Inflammatory macrophage (primary cell): ENCODE results near the gene SOX11.
"Not testable (repeated sequence)": the region's sequence is repeated elsewhere in the genome, so short reads cannot be mapped to it uniquely, and the experiment has no call there.

ENCODE experiments used
- DNase-seq, 2 donors: peaks; one replicate each; pipeline ENCODE4 v3.0.0-alpha.2; 2020 to 2022
- total RNA-seq, 18 experiments: gene quantifications; one replicate each; lab custom pipeline; 2026; ENCODE audit warnings: mixed read lengths in 6 of 18, inconsistent platforms in 2 of 18; lab: John Stamatoyannopoulos, UW

SOX11 gene
- 0 to 0.17 (median 0.03) reads per million in 18 experiments for total RNA-seq

DNA sequence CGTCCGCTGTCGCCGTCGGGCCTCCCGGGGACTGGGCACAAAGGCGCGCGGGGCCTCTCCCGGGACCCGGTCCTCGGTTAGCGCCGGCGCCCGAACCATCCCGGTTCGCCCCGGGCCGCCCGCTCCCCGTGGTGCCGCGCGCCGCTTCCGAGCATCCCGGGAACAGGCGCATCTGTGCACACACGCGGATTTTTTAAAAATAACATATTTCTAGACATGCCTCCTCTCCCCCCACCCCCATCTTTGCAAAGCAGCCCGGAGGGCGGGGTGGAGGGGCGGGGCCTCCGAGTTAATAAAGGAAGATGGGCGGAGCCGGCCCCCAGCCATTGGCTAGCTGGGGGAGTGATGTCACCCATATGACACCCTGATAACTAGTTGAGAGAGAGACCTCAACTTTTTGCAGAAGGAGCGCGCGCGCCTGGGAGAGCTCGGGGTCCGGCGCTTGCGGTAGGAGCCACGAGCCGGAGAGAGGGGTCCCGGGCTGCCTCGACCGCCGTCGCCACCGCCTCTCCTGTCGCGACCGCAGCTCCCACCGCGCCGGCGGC, at the start of gene SOX11:
Gene SOX11 (plus strand): TSS at position 400 of the 545 bp plus-strand sequence. CDS start 338 bp downstream, outside the sequence.
- no peak for DNase-seq

- not testable (repeated sequence) for DNase-seq
These were observed 39.5 kb upstream of the SOX11 start for GRCh38 chr2:5652734-5653133.

DNA sequence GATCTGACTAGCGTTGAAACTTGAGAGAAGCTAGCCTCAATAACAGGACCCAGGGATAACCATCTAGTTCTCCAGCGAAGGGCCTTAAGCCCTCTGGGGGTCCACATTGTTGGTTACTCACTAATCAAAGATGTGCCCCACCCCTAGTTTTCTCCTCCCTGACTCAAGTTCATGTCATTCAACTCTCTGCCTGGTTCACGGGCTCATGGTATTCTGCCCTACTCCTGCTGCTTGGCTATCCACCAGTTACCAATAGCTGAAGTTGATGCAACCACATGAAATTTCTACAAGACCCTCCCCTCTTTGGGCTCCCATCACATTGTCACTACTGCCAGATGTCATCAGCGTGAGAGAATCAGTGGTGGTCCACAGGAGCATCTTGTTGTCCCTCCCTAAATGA, 38.4 kb upstream of the SOX11 start:
- not testable (repeated sequence) for DNase-seq

DNA sequence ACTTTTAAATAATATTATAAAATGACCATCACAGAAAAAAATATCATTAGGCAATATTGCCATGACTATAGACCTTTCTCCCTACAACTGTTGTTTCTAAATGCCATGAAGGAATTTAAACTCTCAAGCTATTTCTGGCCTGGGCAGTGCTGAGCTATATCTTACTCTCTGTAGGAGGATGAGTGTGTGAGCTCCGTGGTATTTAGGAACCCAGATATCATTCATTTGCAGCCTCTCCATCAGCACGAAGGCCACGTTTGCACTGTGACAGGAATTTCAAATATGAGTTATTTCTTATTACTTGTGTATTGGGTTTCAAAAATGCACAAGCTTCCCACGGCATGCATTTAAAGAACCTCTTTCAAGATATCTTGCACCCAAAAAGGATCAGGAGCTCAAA, 35.0 kb upstream of the SOX11 start:
- DNase-seq = no peak

DNA sequence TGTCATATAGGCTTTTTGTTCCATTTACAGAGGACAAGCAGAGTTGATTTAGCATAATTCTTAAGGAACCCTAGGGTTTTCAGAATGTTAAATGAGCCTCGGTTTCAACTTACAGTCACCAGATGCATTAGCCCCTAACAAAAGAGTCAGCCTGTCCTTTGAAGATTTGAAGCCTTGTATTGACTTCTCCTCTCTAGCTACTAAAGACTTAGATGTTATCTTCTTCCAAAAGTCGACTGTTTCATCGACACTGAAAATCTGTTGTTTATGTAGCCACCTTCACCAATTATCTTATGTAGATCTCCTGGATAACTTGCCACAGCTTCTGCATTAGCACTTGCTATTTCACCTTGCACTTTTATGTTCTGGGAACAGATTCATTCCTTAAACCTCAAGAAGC, 31.6 kb upstream of the SOX11 start:
- no peak for DNase-seq

DNA sequence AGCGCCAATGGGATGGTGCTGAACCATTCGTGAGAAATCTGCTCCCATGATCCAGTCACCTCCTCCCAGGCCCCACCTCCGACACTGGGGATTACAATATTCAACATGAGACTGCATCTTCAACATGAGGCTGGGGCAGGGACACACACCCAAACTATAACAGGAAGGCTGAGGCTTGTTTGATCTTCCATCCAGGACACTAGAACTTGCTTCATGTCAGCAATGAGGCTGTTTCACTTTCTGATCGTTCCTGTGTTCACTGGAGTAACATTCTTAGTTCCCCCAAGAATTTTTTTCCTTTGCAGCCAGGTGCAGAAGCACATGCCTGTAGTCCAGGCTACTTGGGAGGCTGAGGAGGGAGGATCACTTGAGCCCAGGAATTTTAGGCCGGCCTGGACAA, 30.8 kb upstream of the SOX11 start:
- no peak for DNase-seq

DNA sequence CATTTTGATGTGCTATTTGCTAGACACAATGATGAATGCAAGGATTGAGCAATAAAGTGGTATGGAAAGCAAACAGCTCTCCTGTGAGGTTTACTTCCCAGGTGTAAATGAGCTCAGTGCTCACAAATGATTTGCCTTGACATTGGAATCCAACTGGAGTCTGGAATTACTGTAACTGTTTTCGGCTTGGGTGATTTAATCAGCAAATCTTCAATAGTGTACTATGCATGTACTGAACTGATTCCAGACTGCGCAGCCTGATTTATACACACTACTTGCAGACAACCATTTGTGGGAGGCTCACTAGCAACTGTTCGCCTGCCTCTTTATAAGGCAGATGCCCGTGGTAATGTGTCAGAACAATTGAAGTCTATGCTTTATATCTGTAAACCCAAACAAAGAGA, 27.9 kb upstream of the SOX11 start:
- DNase-seq = no peak

DNA sequence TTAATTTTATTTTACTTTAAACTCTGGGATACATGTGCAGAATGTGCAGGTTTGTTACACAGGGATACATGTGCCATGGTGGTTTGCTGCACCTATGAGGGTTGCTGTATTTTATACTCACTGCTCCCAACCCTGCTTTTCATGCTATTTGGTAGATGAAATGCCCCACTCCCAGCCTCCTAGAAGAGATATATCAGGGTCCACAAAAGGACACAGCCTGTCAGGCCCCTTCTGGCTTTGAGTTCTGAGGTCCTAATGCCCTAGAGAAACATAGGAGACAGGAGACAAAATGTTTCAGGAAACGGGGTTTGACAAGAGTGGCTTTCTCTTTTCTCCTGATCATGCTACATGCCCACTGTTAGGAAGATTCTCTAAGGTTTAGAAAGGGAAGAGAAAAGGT, 27.1 kb upstream of the SOX11 start:
- no peak for DNase-seq

DNA sequence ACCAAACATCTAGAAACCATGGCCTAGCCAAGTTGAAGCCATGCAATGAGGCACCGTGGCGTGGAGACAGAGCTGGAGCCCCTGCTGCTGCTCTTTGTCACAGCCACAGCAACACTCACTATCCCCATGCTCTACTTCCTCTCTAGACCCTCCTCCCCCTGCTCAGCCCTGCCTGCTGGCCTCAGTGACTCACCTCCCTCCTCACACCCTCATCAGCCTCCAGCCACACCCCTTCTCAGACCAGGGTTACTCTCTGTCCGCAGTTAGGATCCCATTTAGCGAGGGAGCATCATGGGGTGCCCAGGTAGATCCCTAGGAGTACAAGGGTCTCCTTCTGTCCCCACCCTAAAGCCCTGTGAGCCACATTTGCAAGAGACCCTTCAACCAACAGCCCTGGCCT, 25.4 kb upstream of the SOX11 start:
- no peak for DNase-seq

- not testable (repeated sequence) for DNase-seq
These were observed 24.5 kb upstream of the SOX11 start for GRCh38 chr2:5667655-5668054.

GRCh38 chr2:5668682-5669250, 23.4 kb upstream of the SOX11 start:
- DNase-seq = no peak

- DNase-seq = no peak
These were observed 19.4 kb upstream of the SOX11 start for GRCh38 chr2:5672749-5673144.

GRCh38 chr2:5673145-5674025, 18.8 kb upstream of the SOX11 start:
- DNase-seq = no peak

DNA sequence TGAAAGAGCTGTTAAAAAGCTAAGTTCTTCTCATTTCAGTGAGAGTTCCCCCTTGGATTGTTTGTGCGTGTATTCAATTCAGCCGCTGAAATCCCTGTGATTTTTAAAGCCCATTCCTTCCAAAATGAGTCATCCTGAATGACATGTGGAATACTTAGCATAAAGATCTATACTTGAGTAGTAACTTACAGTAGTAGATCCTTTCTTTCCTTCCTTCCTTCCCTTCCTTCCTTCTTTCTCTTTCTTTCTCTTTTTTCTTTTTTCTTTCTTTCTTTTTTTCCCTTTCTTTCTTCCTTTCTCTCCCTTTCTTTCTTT, 18.2 kb upstream of the SOX11 start:
- no peak for DNase-seq

DNA sequence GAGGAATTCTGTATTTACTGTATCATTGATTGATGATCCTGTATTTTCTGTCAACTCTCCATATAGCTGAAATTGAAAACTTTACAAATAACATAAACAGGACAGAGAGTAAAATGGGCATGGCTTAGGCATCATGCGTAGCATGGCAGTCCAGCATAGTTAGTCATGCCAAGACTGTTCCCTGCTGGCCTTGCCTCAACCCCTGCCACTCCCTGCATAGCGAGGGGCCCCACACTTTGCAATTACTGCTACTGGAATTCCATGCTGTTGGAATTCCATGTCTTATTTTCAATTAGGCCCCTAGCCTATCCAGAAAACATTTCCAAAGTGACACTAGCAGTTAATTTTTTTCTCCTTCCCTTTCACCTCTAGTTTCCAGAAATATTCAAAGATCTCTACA, 15.1 kb upstream of the SOX11 start:
- DNase-seq = no peak

DNA sequence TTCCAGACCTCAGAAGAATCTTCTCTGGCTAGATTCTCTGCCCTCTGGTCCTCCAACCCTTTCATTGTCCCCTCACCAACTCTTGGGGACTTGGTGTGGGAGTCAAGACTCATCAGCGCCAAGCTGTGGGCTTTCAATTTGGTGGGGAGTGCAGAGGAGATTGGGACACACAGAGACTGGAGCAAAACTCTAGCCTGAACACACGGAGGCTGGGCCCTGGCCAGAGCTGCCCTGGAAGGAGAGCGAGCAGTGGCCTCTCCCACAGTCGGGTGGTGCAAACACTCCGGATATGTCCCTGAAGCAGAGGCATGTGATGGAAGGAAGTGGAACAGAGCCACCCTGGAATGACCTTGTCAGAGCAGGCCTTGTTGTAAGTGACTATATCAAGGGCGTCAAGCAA, 8.7 kb upstream of the SOX11 start:
- DNase-seq = no peak

GRCh38 chr2:5685225-5685624, 7.0 kb upstream of the SOX11 start:
- no peak for DNase-seq

DNA sequence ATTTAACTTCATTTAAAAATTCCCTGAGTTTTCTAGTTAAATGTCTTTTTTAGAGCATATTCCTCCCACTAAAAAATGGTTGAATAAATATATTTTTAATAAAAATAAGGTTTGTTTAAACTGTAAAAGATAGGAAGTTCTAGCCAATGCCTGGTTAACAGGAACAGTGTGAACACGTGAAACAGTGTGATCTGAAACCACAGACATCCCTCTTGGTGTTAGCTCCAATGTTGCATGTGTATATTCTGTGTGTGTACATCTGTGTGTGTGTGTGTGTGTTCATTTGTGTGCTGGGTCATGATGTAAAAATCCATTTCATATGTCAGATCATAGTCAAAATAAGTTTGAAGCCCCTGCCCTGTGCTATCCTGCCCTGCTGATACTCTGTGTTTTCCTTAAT, 6.1 kb upstream of the SOX11 start:
- no peak for DNase-seq

DNA sequence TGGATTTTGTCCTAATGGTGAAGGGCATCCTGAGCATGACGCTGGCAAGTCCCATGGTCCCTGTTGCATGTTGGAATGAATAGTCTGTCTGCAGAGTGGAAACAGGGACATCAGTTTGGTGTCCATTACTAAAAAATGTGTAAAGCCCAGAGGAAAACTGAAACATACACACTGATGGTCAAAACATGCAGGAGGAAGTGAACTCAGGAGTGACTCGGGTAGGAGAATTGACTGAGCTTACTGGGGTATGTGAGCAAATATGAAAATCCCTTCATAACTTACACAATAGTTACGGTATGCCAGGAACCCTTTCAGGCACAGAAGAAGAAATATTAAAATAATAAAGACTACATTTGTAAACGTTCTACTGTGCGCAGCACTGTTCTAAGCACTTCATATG, 5.6 kb upstream of the SOX11 start:
- DNase-seq = no peak

DNA sequence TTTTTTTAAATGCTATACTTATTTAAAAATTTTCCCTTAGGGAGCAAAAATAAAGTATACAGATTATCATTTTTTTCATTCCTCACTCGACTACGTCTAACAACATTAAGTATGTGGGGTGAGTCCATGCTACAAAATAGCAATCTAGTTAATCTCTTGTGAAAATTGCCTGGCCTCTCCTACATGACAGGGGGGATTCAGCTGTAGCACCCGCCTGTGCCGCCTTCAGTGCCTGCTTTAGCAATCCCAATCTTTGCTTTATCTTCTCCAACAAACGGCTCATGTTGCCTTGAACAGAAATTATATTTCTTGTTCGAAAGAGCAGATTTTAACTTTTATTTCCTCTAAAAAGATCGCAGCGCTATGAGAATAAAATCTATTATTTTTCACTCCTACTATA, 2.4 kb upstream of the SOX11 start:
- no peak for DNase-seq

- DNase-seq = no peak
These were observed 1.9 kb upstream of the SOX11 start for GRCh38 chr2:5690286-5690685.

DNA sequence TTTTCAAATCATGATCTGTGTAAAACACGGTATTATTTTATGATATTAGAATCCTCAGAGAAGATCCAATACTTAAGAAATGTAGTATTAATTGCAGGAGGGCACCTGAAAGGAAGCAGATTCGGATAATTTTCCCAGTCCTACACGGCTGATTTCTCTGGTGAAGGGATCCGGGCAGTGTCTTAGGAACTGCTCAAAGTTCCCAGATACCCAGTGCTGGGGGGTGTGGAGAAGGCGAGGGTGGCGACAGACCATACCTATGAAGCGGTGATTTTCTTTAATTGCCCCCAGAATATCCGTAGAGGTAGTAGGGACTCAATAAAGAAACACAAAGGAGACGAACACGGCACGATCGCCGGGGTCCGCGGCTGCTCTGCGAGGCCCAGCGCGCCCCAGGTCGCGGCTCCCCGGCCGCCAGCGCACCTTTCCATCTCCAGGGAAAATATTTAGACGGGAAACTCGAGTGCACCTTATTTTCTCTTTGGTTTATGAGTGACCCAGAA, 1.4 kb upstream of the SOX11 start:
- no peak for DNase-seq

- no peak for DNase-seq
These were observed 781 bp upstream of the SOX11 start for GRCh38 chr2:5691221-5691984.
